Ureter (tissue), 1 donor: ENCODE data around the gene NTM. TPM values are rescaled to one million over a fixed set of nuclear protein-coding genes. Genes with fewer than 3 reads are reported as not detected.
A peak's percentile ranks its signal among the peaks of the same experiment; 100 is the strongest.

Experiments
- DNase-seq: peaks from one replicate; pipeline ENCODE4 v3.0.0-alpha.2; 2020; ENCODE audit warnings: low spot score
- total RNA-seq: library from RNA; stranded (reverse); gene quantifications from one replicate; pipeline ENCODE4 v1.2.4, GENCODE V29; 2023
- donor health status: DM: yes; HTN: yes; CAD: no.

Gene NTM
- total RNA-seq, 1 donor from 2014 or later, result 9.9 TPM

DNA sequence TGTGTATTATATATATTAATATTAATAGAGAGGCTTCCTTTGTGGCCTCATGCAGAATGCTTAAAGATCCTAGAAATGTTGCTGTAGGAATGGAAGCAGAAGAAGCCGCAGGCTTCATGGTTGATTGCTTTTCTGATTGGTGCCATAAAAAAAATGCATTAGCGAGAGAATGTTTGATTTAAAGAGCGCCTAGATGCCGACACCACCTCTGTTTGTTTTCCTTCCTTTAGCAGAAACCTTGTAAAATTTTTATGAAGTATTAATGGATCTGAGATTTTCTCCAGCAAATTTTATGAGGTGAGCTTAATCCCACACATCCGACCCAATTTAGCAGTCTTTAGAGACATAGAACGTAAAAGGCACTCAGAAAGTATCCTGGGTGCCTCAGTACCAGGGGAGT is 587.5 kb downstream of the NTM start:
- no peak for DNase-seq

DNA sequence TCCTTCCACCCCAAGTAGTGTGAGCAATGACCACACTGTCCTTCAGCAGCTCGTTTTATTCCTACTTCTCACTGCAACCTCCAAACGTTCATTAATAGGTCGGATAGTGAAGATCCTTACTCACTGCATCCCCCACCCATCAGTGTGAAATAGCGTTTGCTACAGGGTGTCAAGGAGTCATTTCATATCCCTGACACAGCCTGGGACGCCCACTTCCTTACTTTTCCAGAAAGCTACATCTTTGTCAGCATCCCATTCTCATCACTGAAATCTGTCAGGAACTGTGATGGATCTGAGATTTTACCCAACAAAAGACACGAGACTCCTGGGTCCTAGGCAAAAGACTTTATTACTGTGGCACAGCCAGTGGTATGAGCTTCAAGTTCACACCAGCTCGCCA is 592.4 kb downstream of the NTM start:
- no peak for DNase-seq

DNA sequence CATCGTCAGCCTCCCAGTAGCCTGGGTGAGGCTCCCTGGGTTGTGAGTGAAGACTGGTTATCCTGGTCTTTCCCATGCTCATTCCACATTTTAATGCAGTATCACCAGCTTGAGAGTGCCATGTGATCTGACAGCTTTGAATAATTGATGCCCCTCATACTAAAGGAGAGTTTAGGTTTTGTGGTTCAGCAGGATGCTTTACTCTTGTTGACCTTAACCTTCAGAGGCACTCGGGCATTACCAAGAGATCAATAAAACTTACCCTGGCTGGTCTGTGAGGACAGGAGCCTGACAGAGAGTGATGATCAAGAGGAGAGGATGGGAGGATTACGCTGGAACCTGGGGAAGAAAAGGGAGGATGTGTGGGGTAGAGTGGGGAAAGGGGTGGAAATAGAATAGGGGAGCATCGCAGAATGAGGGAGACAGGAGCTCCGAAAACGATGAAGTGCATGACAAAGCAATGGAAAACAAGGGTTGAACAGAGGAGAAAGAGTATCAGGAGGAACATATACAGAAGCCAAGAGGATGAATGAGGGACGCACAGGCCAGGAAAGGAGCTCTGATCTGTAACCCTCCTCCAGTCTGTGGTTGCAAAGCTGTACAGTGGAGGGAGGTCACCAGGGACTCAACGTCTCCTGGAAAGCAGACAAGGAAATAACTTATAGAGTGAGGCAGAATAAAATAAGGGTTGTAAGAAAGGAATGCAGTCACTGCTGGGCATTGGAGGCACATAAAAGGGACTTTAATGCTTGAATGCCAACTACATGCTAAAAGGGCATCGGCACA is 594.5 kb downstream of the NTM start:
- DNase-seq, result no peak

DNA sequence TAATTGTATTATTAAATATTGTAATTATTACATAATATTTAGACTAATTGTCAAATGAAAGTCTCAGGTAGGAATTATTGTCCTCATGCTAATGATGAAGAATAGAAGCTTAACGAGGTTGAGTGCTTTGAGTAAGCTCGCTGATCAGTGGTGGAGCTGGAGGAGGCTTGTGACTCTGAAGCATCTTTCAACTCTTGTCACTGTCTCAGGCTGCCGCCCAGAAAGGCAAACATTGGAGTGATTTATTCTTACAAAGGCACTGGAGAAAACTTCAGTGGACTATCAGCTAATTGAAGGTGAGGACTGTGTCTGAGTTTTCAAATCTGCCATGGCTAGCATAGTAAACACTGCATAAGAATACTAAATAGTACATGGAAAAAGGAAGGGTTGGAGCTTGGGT is 595.1 kb downstream of the NTM start:
- no peak for DNase-seq

DNA sequence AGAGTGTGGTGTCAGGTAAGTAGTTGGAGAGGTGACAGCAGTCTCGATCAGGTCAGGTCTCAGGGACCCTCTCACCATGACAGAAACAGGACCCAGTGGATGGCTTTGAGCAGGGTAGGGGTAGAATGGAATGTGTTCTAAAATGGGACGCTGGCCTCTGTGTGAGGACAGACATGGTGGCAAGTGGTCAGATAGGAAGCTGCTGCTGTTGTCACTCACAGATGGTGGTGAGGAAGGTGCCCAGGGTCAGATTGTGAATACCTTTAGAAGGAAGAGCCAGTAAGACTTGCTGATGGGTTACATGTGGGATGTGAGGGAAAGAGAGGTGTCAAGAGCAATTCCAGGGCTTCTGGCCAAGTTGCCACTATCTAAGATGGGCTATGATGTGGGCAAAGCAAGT is 596.3 kb downstream of the NTM start:
- DNase-seq, result no peak

DNA sequence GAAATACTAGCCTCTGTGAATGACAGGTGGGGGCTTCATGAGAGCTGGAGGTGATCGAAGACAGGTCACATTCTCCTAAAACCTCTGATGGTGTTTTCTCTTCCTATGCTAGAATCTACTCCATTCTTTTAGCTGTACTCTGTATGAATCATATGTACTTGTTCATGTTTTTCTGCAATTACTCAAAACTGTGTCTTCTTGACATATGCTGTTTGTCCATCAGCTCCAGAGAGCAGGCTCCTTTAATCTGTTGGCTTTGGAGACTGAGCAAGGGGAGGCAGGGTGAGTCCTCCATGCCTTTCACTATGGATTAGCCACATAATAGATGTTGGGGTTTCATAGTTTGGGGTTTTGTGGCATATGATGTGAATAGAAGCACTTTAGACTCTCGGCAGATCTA is 598.8 kb downstream of the NTM start:
- DNase-seq, result no peak

DNA sequence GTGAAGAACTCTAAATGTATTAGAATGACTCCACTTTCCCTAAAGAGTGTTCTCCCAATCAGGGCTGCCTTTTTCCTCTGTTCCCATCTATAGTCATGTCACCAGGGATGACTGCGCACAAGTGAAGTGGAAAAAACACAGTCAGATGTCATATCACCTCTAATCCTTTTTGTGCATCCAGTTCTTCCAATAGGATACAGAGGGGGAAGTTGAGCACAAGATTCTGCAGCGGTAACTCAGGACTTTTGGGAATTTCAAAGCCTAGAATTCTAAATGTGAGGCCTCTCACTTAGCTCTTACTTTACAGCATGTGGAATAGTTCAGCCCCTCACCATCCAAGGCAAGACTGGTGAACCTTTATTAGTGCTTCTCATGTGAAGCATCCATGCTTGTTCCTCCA is 602.6 kb downstream of the NTM start:
- no peak for DNase-seq

DNA sequence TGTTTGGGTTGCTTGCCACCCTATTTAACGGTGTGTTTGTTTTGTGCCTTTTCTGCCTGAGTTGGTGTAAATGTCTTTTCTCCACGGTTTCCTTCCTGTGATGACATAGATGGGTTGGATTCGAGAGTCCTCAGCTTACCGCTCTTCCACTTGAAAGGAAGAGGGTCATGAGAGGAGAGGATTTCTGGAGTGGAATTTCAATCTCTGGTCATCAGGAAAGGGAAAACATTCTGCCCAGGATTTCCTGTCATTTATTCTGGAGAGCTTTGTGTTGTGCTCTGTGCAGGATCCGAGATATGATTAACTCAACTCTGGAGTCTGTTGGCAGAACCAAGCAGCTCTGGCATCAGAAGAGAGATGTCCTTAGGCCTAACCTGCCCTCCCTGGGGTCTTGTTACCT is 605.2 kb downstream of the NTM start:
- no peak for DNase-seq

DNA sequence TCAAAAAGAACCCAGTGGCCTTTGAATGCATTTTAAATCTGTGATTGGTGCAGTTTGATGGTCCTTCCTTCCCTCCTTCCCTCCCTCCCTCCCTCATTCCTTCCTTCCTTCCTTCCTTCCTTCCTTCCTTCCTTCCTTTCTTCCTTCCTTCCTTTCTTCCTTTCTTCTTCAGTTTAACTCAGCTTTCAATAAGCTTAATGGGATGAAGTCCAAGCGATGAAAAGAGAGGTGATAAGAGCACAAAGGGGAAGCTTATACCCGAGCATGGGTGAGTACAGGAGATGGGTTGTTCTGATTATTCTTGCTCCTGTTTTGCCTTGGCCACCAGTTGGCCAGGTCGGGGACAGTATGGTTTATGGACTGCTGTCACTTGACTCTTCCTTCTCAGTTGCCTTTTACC is 605.6 kb downstream of the NTM start:
- no peak for DNase-seq

DNA sequence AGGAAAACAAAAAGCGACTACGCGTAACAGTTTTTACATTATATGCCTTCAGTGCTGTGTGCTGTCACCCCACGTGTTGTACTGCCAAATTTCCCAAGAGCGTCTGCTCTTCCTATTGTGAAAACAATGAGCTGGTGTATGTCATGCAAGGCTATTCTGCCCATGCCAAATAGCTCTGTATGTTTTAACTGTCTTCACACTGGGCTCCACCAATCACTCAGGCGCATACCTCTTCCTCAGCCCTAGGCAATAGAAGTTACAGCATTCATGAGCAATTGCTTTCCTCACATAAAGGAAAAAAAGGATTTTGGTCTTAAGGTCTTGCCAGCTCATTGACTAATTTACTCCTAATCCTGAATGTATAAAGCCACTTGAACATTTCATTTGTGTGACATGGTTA is 606.8 kb downstream of the NTM start:
- DNase-seq, result no peak

DNA sequence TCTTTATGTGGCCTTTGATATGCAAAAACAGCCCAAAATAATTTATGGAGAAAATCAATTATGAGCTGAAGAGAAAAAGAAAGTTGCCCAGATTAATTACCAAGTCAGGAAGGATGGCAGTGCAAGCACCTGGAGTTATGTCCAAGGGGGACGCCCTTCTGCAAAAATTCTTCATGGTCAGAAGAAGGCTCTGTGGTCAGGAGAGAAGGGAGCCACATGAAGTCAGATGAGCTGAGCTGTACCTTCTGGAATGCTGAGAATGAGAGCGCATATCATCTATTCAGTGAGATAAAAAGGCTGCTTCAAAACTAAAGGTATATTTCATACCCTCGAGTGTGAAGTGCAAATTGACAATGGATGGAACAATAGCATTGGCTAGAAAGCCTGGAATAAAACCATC is 607.4 kb downstream of the NTM start:
- no peak for DNase-seq

DNA sequence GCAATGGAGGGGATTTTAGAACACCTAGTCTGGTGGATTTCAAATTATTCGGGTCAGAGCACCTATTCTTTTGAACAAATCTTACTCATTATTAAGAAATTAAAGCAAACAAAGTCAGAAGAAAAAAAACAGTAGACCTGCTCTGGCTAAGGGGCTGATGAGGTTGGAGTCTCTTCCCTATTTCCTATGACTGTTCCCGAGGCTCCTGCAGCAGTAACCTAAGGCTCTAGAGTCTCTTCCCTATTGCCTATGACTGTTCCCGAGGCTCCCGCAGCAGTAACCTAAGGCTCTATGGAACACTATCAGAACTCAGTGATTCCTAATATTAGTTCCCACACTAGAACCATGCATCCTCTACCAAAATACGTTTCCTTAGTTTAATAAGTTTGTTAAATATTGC is 607.9 kb downstream of the NTM start:
- DNase-seq, result no peak

DNA sequence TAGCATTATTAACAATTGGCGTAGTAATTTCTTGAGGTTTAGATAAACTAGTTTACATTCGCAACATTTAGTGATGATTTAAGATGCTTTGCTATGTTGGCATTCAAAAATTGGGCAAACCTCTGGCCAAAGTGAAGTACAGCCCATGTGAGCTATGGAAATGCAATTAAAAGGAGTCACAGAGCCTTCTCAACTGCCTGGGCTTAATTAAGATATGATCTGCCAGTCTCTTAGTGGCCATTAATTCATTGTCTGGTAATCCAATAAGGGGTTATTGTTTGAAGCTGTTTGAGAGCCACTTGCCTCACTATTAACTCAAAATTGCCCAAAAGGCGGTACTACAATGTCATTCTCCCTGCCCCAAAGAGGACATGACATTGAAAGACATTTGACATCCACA is 608.9 kb downstream of the NTM start:
- DNase-seq, result no peak

DNA sequence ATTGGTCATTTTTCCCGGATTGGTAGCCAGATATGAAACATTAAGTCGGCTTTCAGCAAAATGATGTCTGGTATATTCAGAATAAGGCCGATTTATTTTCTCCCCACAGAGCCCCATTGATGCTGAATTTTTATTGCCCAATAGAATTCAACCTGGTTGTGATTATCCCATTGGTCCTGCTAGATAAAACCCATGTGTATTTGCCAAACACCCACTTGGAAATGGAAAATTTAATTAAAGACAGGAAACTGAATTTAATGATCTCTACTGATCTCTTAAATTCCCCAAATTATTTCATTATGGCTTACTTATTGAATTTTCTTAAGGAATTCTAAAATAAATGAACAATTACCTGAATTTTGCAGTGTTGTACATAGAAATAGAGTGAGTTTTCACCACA is 609.8 kb downstream of the NTM start:
- no peak for DNase-seq

DNA sequence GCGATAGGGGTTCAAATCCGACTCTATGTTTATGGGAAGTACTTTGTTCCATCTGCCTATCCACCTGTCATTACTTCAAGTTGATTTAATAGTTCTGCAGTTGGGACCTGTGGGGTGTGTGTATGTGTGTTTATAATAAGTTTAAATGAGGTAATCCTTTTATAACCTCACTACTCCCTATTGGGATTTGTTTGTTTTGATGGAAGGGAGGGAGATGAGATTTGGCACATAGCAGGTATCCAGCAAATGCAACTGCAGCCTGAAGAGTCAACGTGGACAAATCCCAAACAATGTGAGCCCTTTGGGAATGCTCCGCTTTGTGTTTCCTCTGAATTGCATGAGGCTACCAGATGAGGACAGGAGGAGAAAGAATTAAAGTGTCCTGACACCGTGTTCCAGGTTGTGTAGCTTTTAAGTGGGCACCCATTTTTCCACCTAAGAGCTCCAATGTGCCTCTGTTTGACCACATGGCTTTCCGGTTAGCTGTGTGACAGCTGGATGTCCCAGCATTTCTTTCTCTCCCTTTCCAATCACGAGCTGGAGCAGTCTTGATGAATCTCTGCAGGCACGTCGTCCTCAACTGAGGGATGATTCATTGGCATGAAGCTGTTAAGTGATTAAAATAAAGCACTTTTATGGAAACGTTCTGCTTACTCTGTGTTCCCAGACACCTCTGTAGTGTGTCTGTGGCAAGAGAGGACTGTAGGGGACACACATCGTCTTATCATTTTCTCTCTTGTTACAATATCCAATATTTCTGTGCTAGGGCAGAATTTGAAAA is 610.7 kb downstream of the NTM start:
- no peak for DNase-seq

DNA sequence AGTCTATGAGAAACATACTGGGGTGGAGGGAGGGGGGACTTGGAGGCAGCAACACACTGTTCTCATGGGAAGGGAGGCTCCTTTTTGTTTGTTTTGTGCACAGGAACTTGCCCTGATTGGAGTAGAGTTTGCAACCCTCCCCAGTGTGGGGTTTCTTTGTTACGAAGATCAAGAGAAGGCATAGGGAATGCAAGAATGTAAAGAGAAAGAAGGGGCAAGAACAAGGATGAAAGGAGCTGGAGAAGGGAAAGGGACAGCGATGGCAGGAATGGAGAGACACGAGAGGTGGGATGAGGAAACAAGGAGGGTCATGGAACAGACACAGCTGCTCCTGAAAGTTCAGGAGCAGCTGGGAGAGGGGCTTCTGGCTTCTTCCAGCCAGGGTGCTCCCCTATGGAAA is 611.7 kb downstream of the NTM start:
- no peak for DNase-seq

DNA sequence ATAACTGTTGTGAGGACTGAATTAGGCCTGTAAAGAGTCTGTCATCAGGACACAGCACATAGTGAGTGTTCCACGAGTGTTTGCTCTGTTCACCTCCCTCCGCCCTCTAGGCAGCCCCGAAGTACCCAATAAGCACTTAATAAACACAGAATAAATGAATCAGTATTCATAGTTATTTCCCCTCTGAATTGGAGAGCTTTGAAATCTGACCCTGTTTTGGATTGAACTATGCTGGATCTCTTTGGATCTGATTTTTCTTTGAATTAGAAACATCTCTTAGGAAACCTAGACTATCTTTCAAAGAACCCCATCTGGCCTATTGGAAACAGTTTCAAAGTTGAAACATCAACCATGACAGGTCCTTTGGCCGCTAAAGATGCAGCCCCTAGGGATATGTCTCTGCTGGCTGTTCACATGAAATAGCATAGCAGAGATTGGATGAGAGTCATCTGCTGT is 615.5 kb downstream of the NTM start:
- no peak for DNase-seq

DNA sequence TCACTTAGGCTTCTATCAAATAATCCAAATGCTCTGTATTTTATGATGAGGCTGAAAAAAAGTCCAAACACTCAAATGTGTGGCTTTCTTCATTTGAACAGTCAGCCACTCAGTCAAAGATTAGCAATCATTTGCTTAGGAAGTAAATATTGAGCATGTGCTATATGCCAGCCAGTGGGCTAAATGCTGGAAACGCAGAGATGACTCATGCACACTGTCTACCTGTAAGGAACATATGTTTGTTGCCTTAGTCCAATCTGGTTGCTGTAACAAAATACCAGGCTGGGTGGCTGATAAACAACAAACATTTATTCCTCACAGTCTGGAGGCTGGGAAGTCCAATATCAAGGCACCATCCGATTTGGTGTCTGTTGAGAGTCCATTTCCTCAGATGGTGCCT is 617.3 kb downstream of the NTM start:
- DNase-seq, result no peak

DNA sequence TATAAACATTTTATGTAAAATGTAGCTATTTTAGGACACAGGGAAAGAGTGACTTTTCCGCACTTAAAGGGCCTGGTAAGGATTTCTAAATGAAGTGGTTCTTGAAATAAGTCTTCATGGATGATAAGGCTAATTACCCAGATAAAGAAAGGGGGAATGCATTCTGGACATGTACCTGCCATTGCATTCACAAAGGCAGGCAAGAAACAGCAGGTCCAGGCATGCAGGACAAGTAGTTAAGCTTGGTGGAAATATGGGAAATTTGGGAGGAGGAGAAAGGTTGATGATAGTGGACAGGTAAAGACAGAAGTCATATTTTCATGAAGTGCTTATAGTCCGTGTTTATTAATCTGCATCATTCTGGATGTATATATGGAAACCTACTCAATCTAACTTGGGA is 621.2 kb downstream of the NTM start:
- DNase-seq, result no peak

DNA sequence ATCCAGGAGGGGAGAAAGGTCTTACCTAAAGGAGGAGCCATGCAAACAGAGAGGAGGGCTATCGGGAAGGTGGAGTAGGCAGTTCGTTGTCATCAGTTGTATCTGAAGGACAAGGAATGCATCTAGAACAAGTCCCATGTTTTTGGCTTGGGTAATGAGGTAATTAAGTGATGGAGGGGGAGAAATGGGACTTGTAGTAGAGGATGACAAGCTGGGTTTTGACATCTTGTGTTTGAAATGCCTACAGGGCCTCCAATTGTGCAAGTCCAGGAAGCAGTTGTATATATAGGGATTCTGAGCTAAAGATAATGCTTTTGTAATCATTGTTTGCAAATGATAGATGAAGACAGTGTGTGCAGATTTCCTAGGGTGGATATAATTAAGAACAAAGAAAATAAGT is 622.8 kb downstream of the NTM start:
- DNase-seq, result no peak

DNA sequence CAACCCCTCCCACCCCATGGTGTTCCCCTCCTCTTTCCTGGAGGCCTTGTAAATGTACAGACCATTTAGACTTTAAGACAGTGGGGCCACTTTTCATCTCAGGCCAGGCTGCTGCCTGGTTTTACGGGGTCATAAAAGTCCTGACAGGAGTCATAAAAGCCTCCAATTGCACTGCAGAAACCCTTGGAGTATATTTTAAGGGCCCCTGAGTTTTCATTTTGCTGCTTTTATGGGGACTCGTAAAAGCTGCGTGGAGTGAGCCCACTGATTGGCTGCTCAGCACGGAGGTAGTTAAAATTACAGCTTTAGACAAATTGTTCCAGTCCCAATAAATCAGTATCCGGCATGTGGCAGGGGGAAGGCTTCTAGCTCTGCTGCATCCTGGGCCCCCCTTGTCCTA is 627.6 kb downstream of the NTM start:
- DNase-seq, result peak; percentile 46

DNA sequence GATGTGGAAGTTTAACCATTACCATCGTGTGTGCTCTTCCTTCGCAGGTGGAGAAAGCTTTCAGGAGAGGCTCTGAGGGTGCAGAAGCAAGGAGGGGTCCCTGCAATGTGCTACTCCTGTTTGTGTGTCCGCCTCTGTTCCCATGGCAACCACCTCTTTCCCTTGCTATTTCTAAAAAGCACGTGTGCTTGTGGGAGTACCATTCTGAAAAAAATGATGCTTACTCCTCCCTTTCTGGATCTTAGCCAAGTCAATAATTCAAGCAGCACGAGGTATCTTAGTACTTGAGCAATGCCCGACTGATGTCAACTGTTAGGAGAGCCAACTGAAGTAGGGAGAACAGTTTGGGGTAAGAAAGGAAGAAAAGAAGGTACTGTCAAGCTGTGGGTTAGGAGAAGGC is 628.7 kb downstream of the NTM start:
- no peak for DNase-seq

DNA sequence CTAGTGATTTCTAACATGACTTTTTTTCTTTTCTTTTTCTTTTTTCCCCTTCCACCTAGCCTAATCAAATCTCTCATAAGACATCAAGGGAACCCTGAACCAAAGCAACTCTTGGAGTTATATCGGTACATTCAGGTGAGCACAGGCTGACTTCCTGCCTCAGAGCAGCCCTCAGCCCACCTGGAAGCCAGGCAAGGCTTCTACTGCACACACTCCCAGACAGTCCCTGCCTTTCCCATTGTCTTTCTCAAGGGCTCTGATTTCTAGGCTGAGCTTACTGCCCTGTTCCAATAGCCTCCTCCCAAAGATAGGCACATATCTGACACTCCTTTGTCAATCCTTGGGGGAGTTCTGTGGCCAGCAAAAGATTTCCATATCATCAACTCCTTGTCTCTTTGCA is 629.5 kb downstream of the NTM start:
- DNase-seq, result no peak

DNA sequence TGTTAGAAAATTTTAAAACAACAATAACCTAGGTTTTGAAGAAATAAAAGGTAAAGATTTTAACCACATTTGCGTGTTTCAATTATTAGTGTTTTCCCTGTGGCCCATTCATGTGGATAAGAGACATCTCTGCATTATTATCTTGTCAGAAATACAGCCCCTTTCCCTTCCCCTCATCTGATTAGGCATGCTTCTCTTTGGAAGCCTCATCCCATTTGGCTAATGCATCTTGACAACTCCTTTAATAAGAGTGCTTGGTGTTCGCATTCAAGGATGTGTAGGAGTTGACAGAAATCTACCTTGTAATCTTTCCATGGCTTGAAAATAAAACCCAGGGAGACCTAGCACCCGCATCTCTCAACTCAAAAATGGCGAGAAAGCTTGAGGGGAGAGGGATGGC is 635.5 kb downstream of the NTM start:
- DNase-seq, result no peak
